K562 (cell line): ENCODE measurements around the gene TSC22D2. TPM values are rescaled to one million over a fixed set of nuclear protein-coding genes. Genes with fewer than 3 reads are reported as not detected.

Experiments used
- CBFA2T3 ChIP-seq: fragments of 450-650 bp; IDR thresholded peaks from 2 replicates; pipeline ENCODE4 v1.6.1; 2017
- CBX2 ChIP-seq: fragments of 200-600 bp; sonication (generic); IDR thresholded peaks from one replicate; pipeline ENCODE4 v1.6.1; 2012; ENCODE audit warnings: mild to moderate bottlenecking, low read length, inconsistent platforms; ENCODE audit not compliant: insufficient read depth, poor library complexity, severe bottlenecking
- CLOCK ChIP-seq: fragments of 250-450 bp; sonication (Bioruptor Pico); IDR thresholded peaks from 2 replicates; pipeline ENCODE4 v1.4.0; 2020; ENCODE audit warnings: mild to moderate bottlenecking, moderate library complexity, borderline replicate concordance
- E2F8 ChIP-seq: fragments of 450-650 bp; IDR thresholded peaks from 2 replicates; pipeline ENCODE4 v1.7.1; 2018; ENCODE audit warnings: mild to moderate bottlenecking, low read depth; ENCODE audit not compliant: partially characterized antibody
- GATAD2B ChIP-seq: fragments of 450-650 bp; IDR thresholded peaks from 2 replicates; pipeline ENCODE4 v1.6.1; 2017; ENCODE audit warnings: mild to moderate bottlenecking, borderline replicate concordance
- KDM1A ChIP-seq, 2 experiments: fragments of 450-650 bp; IDR thresholded peaks; 2 replicates each; pipeline ENCODE4 v1.6.1; 2016; ENCODE audit warnings: mild to moderate bottlenecking in 2 of 2
- MAZ ChIP-seq, 2 experiments: fragments of 450-650 bp in 1 of 2; sonication (generic) in 1 of 2; formaldehyde crosslinking; IDR thresholded peaks in 1 of 2; conservative IDR thresholded peaks in 1 of 2; 2 replicates each; pipeline versions ENCODE4 v1.4.0 to v1.5.0; 2020; ENCODE audit warnings: mild to moderate bottlenecking in 1 of 2, missing genetic modification reagents in 1 of 2
- MEF2A ChIP-seq: IDR thresholded peaks from 2 replicates; pipeline ENCODE4 v1.6.1; 2011; ENCODE audit warnings: low read depth, mild to moderate bottlenecking, low read length, moderate library complexity; ENCODE audit not compliant: control insufficient read depth
- RAD21 ChIP-seq, 2 experiments: fragments of 250-450 bp in 1 of 2; fragments of 450-650 bp in 1 of 2; sonication (Bioruptor Pico) in 1 of 2; formaldehyde crosslinking in 1 of 2; IDR thresholded peaks in 1 of 2; conservative IDR thresholded peaks in 1 of 2; 2 replicates each; pipeline versions ENCODE4 v1.4.0 to v1.8.0; 2020 to 2022; ENCODE audit warnings: mild to moderate bottlenecking in 2 of 2, moderate library complexity in 1 of 2
- SMC3 ChIP-seq: conservative IDR thresholded peaks from 2 replicates; pipeline ENCODE4 v1.6.1; 2011; ENCODE audit warnings: low read depth, low read length, improper control_type of control experiment; ENCODE audit not compliant: insufficient read depth
- VEZF1 ChIP-seq: fragments of 200-800 bp; sonication (Bioruptor generic); IDR thresholded peaks from 2 replicates; pipeline ENCODE4 v1.6.1; 2017; ENCODE audit warnings: missing genetic modification characterization, missing compliant biosample characterization
- XRCC3 ChIP-seq: fragments of 450-650 bp; IDR thresholded peaks from 2 replicates; pipeline ENCODE4 v1.6.1; 2017; ENCODE audit warnings: mild to moderate bottlenecking, moderate library complexity
- ZNF140 ChIP-seq: fragments of 250-450 bp; sonication (Bioruptor Pico); IDR thresholded peaks from 2 replicates; pipeline ENCODE4 v1.8.0; 2021; ENCODE audit warnings: moderate library complexity, mild to moderate bottlenecking, inconsistent platforms
- ZNF184 ChIP-seq: sonication (generic); formaldehyde crosslinking; IDR thresholded peaks from 2 replicates; pipeline ENCODE4 v1.5.0; 2020; ENCODE audit warnings: missing genetic modification reagents
- ZNF197 ChIP-seq: fragments of 200-800 bp; sonication (Bioruptor generic); IDR thresholded peaks from 2 replicates; pipeline ENCODE4 v1.6.1; 2016; ENCODE audit warnings: low read depth, missing genetic modification characterization, missing compliant biosample characterization
- ZNF584 ChIP-seq: fragments of 200-800 bp; sonication (Bioruptor generic); IDR thresholded peaks from 2 replicates; pipeline ENCODE4 v1.6.1; 2016; ENCODE audit warnings: low read depth, mild to moderate bottlenecking, missing genetic modification characterization, missing compliant biosample characterization
- ZZZ3 ChIP-seq: fragments of 450-650 bp; IDR thresholded peaks from 2 replicates; pipeline ENCODE4 v1.6.1; 2016; ENCODE audit warnings: antibody characterized with exemption, mild to moderate bottlenecking, moderate library complexity
- polyA plus RNA-seq, 8 experiments: library from polyadenylated mRNA; depleted of rRNA in 4 of 8; stranded (reverse) in 5 of 8; unstranded in 3 of 8; fragments of >200 nt; fragmentation: Nextera tagmentation in 2 of 8; fragmentation: Illumina TruSeq in 1 of 8; extraction: Ambion mirVana in 2 of 8; extraction: Trizol in 1 of 8; gene quantifications; 2 replicates each; pipeline versions ENCODE4 v1.2.1 to v1.2.3, GENCODE V29; 2011 to 2014; ENCODE audit warnings: inconsistent platforms in 1 of 8, missing spikeins in 1 of 8
- total RNA-seq, 7 experiments: library from RNA; depleted of rRNA in 6 of 7; stranded (reverse); fragments of >200 nt in 6 of 7; fragmentation: Illumina TruSeq in 2 of 7; extraction: Trizol in 2 of 7; gene quantifications; 2 replicates each; pipeline versions ENCODE4 v1.2.1 to v1.2.3, GENCODE V29; 2011 to 2021; ENCODE audit warnings: low replicate concordance in 1 of 7

TSC22D2 gene
- total and polyA plus RNA-seq, 9 of the 15 experiments (the other 6 are each of a cell fraction or from before 2014, with no cell fraction given): 5.5 to 44.0 (median 19.3) TPM

- TF ChIP-seq CLOCK (no peak), MEF2A (no peak), ZNF140 (CRISPR knock-in tag) (no peak), KDM1A (IDR thresholded peaks at IDR 0.05) (no peak), ZNF197 (CRISPR knock-in tag) (no peak), RAD21 (CRISPR knock-in tag; conservative IDR thresholded peaks at IDR 0.05 in 1 of 2, IDR thresholded peaks at IDR 0.05 in 1 of 2) (peak; percentile 95 to 96), GATAD2B (peak; percentile 17; the same call in 1 of the 2 replicates), MAZ (CRISPR knock-in tag; conservative IDR thresholded peaks at IDR 0.05 in 1 of 2, IDR thresholded peaks at IDR 0.05 in 1 of 2) (0 out of 4 replicates have a peak, but pooled peaks of 1 of the 2 experiments have one; percentile 35), XRCC3 (no peak), E2F8 (no peak), ZNF184 (CRISPR knock-in tag) (no peak), VEZF1 (CRISPR knock-in tag) (no peak), ZNF584 (CRISPR knock-in tag) (no peak), CBX2 (no peak), SMC3 (peak; percentile 79), CBFA2T3 (no peak), ZZZ3 (no peak)
Measured at GRCh38 chr3:150495563-150496168, 87.6 kb downstream of the TSC22D2 start (continued).
